Bone marrow (tissue), 2 donors: ENCODE measurements around the gene TANC1.

ENCODE experiments used
- DNase-seq, 2 donors: peaks; one replicate each; lab custom pipeline; 2025; lab: John Stamatoyannopoulos, UW

Gene TANC1

GRCh38 chr2:159118115-159118858 is 149.8 kb downstream of the TANC1 start:
- peak; percentile 42 to 76 for DNase-seq

- DNase-seq: no peak
Measured at GRCh38 chr2:159118859-159119500, 150.5 kb downstream of the TANC1 start.

- no peak for DNase-seq
Measured at GRCh38 chr2:159119652-159120257, 151.3 kb downstream of the TANC1 start.

GRCh38 chr2:159123786-159124185 is 155.3 kb downstream of the TANC1 start:
- DNase-seq: no peak

GRCh38 chr2:159124441-159124911 is 156.0 kb downstream of the TANC1 start:
- peak in 1 of 2 donors; percentile 59 for DNase-seq

- peak in 1 of 2 donors; percentile 35 for DNase-seq
Measured at GRCh38 chr2:159124931-159125467, 156.6 kb downstream of the TANC1 start.

- no peak for DNase-seq
Measured at GRCh38 chr2:159125858-159126257, 157.4 kb downstream of the TANC1 start.

- DNase-seq: no peak
Measured at GRCh38 chr2:159126432-159127022, 158.1 kb downstream of the TANC1 start.

GRCh38 chr2:159128191-159128590 is 159.8 kb downstream of the TANC1 start:
- no peak for DNase-seq

GRCh38 chr2:159129269-159129668 is 160.8 kb downstream of the TANC1 start:
- peak in 1 of 2 donors; percentile 27 for DNase-seq

GRCh38 chr2:159129824-159130223 is 161.4 kb downstream of the TANC1 start:
- DNase-seq: no peak

GRCh38 chr2:159130302-159130701 is 161.9 kb downstream of the TANC1 start:
- DNase-seq: peak in 1 of 2 donors; percentile 21

- DNase-seq: no peak
Measured at GRCh38 chr2:159131267-159131913, 162.9 kb downstream of the TANC1 start.

- no peak for DNase-seq
Measured at GRCh38 chr2:159131914-159132281, 163.5 kb downstream of the TANC1 start.

GRCh38 chr2:159133797-159134196 is 165.4 kb downstream of the TANC1 start:
- no peak for DNase-seq

GRCh38 chr2:159134979-159135378 is 166.5 kb downstream of the TANC1 start:
- no peak for DNase-seq

GRCh38 chr2:159136391-159136790 is 168.0 kb downstream of the TANC1 start:
- DNase-seq: no peak

GRCh38 chr2:159137511-159138241 is 169.2 kb downstream of the TANC1 start:
- DNase-seq: no peak

GRCh38 chr2:159138642-159139182 is 170.3 kb downstream of the TANC1 start:
- no peak for DNase-seq

- no peak for DNase-seq
Measured at GRCh38 chr2:159139216-159139933, 170.9 kb downstream of the TANC1 start.
